SK-N-SH (cell line): ENCODE measurements around the gene FAM83F. TPM values are rescaled to one million over a fixed set of nuclear protein-coding genes. Genes with fewer than 3 reads are reported as not detected.
"Not testable (repeated sequence)": the region's sequence is repeated elsewhere in the genome, so short reads cannot be mapped to it uniquely, and the experiment has no call there.

Experiments used
- CTCF ChIA-PET: fragments of 300-600, 350-600 bp; formaldehyde crosslinking; extraction: SDS; loops from one replicate; lab custom pipeline; 2021; lab: Yijun Ruan, JAX
- POLR2A ChIA-PET: fragments of 350-600 bp; sonication (Branson Sonifier 250); formaldehyde crosslinking; extraction: SDS; loops from one replicate; lab custom pipeline; 2020; ENCODE audit warnings: antibody characterized with exemption, inconsistent platforms; lab: Yijun Ruan, JAX
- DNase-seq: peaks from one replicate; pipeline ENCODE4 v3.0.0; 2012
- H2AFZ ChIP-seq: fragments of 200-600 bp; sonication (generic); 2 replicates; pipeline ENCODE4 v1.8.1; 2016; ENCODE audit warnings: antibody characterized with exemption, mild to moderate bottlenecking, low read depth
- H3F3A ChIP-seq: fragments of 200-600 bp; sonication (generic); replicated peaks from 2 replicates; pipeline ENCODE3; 2016; ENCODE audit warnings: antibody characterized with exemption, mild to moderate bottlenecking; ENCODE audit not compliant: insufficient read depth
- H3K27ac ChIP-seq, 2 experiments: fragments of 200-500 bp in 1 of 2; fragments of 200-600 bp in 1 of 2; sonication (Bioruptor generic) in 1 of 2; sonication (generic), shearing (Covaris generic) in 1 of 2; 2 replicates each; pipeline versions ENCODE4 v1.5.1 to v1.6.1; 2014 to 2016; ENCODE audit warnings: low read depth in 2 of 2, inconsistent platforms in 1 of 2, low read length in 1 of 2, mild to moderate bottlenecking in 1 of 2, mixed read lengths in 1 of 2
- H3K27me3 ChIP-seq: fragments of 200-600 bp; sonication (generic), shearing (Covaris generic); 2 replicates; pipeline ENCODE4 v1.6.1; 2016; ENCODE audit warnings: mixed run types; ENCODE audit not compliant: insufficient read depth
- H3K36me3 ChIP-seq, 2 experiments: fragments of 200-500 bp in 1 of 2; fragments of 200-600 bp in 1 of 2; sonication (Bioruptor generic) in 1 of 2; sonication (generic) in 1 of 2; replicated peaks in 1 of 2; 2 replicates each; pipeline versions ENCODE3 to v1.5.1; 2014 to 2016; ENCODE audit warnings: low read length in 1 of 2, mild to moderate bottlenecking in 1 of 2; ENCODE audit not compliant: insufficient read depth in 2 of 2, control insufficient read depth in 1 of 2
- H3K4me1 ChIP-seq, 2 experiments: fragments of 200-500 bp in 1 of 2; fragments of 200-600 bp in 1 of 2; sonication (Bioruptor generic) in 1 of 2; sonication (generic), shearing (Covaris generic) in 1 of 2; 2 replicates each; pipeline versions ENCODE4 v1.5.1 to v1.6.1; 2014 to 2016; ENCODE audit warnings: low read depth in 1 of 2, low read length in 1 of 2, mixed run types in 1 of 2; ENCODE audit not compliant: insufficient read depth in 2 of 2, control insufficient read depth in 1 of 2
- H3K4me2 ChIP-seq: fragments of 200-600 bp; sonication (generic), shearing (Covaris generic); 2 replicates; pipeline ENCODE4 v1.6.1; 2017; ENCODE audit warnings: mixed run types
- H3K4me3 ChIP-seq, 2 experiments: fragments of 200-500 bp in 1 of 2; fragments of 200-600 bp in 1 of 2; sonication (Bioruptor generic) in 1 of 2; sonication (generic), shearing (Covaris generic) in 1 of 2; 2 replicates each; pipeline versions ENCODE4 v1.5.1 to v1.8.1; 2014 to 2016; ENCODE audit warnings: low read depth in 2 of 2, inconsistent platforms in 1 of 2, low read length in 1 of 2, mild to moderate bottlenecking in 1 of 2, mixed read lengths in 1 of 2, moderate library complexity in 1 of 2
- H3K79me2 ChIP-seq: fragments of 200-600 bp; sonication (generic); 2 replicates; pipeline ENCODE4 v1.8.1; 2017; ENCODE audit warnings: mild to moderate bottlenecking; ENCODE audit not compliant: insufficient read depth
- H3K9ac ChIP-seq: fragments of 200-600 bp; sonication (generic); 2 replicates; pipeline ENCODE4 v1.6.1; 2017; ENCODE audit warnings: mixed run types
- H3K9me2 ChIP-seq: fragments of 200-600 bp; sonication (generic); 2 replicates; pipeline ENCODE4 v1.6.1; 2017; ENCODE audit warnings: mixed run types
- H3K9me3 ChIP-seq: fragments of 200-600 bp; sonication (generic); 2 replicates; pipeline ENCODE4 v1.6.1; 2017; ENCODE audit warnings: mixed run types, mild to moderate bottlenecking, moderate library complexity
- H4K20me1 ChIP-seq: fragments of 200-600 bp; sonication (generic); 2 replicates; pipeline ENCODE4 v1.6.1; 2017; ENCODE audit warnings: mild to moderate bottlenecking, mixed run types; ENCODE audit not compliant: insufficient read depth
- MXI1 ChIP-seq: IDR thresholded peaks from 2 replicates; pipeline ENCODE4 v1.6.1; 2012; ENCODE audit warnings: mild to moderate bottlenecking, low read depth, low read length, improper control_type of control experiment
- RAD21 ChIP-seq: IDR thresholded peaks from 2 replicates; pipeline ENCODE4 v1.6.1; 2012; ENCODE audit warnings: mild to moderate bottlenecking, low read length
- TCF12 ChIP-seq: IDR thresholded peaks from 2 replicates; pipeline ENCODE4 v1.4.0; 2012
- WGBS: methylation state at CpG from one replicate; pipeline ENCODE4 v1.1.6; 2017; ENCODE audit warnings: low lambda C conversion rate; 5-methylcytosine and 5-hydroxymethylcytosine counted together
- polyA plus RNA-seq, 3 experiments: library from polyadenylated mRNA; depleted of rRNA; stranded (reverse); fragments of >200 nt; gene quantifications; 2 replicates each; pipeline ENCODE4 v1.2.3, GENCODE V29; 2012
- TF ChIP-seq, protein P1 (sequence below): fragments of 150-350 bp; IDR thresholded peaks from 2 replicates; pipeline ENCODE4 v1.6.1; 2017; ENCODE audit warnings: antibody characterized with exemption, low read length, low read depth, borderline replicate concordance
- TF ChIP-seq, protein P2 (sequence below): IDR thresholded peaks from 2 replicates; pipeline ENCODE4 v1.6.1; 2012; ENCODE audit warnings: mild to moderate bottlenecking, low read depth, low read length, moderate library complexity
- TF ChIP-seq, protein P3 (sequence below): IDR thresholded peaks from 2 replicates; pipeline ENCODE4 v1.4.0; 2012; ENCODE audit warnings: low read depth, borderline replicate concordance

The FAM83F gene
- polyA plus RNA-seq, 1 of the 3 experiments (the other 2 are of a cell fraction) = not detected

DNA sequence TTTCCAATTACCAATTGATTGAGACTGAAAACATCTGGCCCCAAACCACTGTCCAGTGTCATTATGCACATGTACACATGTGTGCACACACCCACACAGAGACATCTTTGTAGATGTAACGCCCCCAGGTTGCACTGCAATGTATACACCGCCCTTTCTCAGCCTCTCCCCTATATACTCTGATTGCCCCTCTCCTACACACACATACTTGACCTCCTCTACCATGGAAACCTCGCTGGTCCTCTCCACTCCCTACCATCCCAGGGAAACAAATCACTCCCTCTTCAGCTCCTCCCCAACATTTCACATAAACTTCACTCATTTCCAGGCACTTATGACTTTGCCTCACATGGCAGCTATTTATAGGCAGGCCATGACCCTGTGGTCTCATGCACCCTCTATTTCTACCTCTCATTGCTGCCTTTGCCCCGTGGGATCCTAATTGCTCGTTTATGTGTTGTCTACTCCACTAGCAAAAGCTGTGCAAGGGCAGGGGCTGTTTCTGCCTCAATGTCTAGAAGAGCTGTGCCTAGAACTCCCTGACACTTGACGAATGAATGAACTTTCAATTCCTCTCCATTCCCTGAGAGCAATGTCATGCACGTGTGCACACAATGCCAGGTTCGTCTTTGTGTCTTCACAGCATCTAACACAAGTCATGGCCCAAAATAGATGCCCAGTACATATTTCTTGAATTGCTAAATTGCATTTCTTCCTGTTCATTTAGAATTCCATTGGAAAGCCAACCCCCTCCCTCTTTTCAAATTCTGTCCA is 44.6 kb upstream of the FAM83F start:
- DNase-seq = no peak
- Histone ChIP-seq H3K27ac (no peak overlapping the region), H3K9me2 (no peaks in the 10 kb centered on the region), H3K27me3 (no peaks in the 10 kb centered on the region), H3K36me3 (no peaks in the 10 kb centered on the region), H3K4me1 (peaks cover 0 to 6% of the 10 kb centered on the region in 2 experiments; a peak in 1 of 4 replicates), H3K9ac (no peak overlapping the region), H2AFZ (no peak overlapping the region), H3F3A (no peaks in the 10 kb centered on the region), H3K79me2 (no peaks in the 10 kb centered on the region), H4K20me1 (no peaks in the 10 kb centered on the region), H3K9me3 (no peaks in the 10 kb centered on the region), H3K4me3 (no peak overlapping the region), H3K4me2 (no peak overlapping the region)
- TF ChIP-seq, protein P1, sequence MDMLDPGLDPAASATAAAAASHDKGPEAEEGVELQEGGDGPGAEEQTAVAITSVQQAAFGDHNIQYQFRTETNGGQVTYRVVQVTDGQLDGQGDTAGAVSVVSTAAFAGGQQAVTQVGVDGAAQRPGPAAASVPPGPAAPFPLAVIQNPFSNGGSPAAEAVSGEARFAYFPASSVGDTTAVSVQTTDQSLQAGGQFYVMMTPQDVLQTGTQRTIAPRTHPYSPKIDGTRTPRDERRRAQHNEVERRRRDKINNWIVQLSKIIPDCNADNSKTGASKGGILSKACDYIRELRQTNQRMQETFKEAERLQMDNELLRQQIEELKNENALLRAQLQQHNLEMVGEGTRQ = no peak
- TF ChIP-seq TCF12 = no peak
- POLR2A ChIA-PET = no interaction called here
- WGBS = 58% methylated on average over 8 of the region's 8 CpGs
- CTCF ChIA-PET = no interaction called here

DNA sequence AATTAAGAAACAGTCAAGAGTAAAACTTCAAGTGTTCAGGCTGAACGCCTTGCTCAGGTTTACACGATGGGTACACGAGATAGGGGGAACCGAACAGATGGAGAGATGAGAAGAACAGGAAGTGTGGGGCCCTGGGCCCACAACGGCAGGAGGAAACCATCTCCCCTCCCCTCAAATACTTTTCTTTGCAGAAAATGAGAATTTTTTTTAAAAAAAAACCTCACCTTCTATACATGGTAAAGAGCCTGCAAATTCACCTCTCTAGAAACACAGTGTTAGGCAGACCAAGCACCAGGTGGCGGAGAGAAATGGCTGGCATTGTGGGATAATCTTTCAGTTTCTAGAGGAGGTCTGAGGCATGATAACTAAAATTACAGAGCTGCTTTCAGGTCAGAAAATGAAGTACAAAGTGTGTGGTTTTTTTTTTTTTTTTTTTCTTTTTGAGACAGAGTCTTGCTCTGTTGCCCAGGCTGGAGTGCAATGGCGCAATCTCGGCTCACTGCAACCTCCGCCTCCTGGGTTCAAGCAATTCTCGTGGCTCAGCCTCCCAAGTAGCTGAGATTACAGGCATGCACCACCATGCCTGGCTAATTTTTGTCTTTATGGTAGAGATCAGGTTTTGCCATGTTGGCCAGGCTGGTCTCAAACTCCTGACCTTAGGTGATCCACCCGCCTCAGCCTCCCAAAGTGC is 43.0 kb upstream of the FAM83F start:
- POLR2A ChIA-PET, H3K27me3 ChIP-seq, H3K4me1 ChIP-seq: not testable (repeated sequence)

DNA sequence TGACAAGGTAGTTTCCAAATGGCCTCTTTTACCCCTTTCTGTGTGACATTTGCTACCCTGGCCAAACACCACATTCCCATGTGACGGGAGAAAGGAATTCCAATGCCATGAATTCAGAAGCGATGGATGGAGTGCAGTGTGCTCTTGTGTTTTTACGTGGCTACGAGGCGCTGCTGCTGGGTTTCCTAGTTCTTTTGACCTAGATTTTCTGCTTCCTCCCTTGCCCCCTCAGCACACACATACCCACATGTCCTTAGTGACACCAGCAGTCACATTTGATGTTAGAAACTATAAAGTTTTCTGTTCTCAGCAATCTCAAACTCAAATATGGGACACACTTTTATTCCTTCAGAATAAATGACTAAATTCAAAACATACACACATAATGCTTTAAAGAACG is 42.4 kb upstream of the FAM83F start:
- Histone ChIP-seq H3K4me1 (no peaks in the 10 kb centered on the region; a peak in 1 of 4 replicates), H2AFZ (no peak overlapping the region), H3K9me2 (no peaks in the 10 kb centered on the region), H3K36me3 (no peaks in the 10 kb centered on the region), H3K79me2 (no peaks in the 10 kb centered on the region), H3K4me3 (no peak overlapping the region), H3K4me2 (no peak overlapping the region), H3K27ac (no peak overlapping the region), H3K27me3 (no peaks in the 10 kb centered on the region), H3F3A (no peaks in the 10 kb centered on the region), H4K20me1 (no peaks in the 10 kb centered on the region), H3K9ac (no peak overlapping the region), H3K9me3 (no peaks in the 10 kb centered on the region)
- WGBS = 88% methylated on average over 1 of the region's 6 CpGs
- POLR2A ChIA-PET = no interaction called here
- no peak for DNase-seq
- TF ChIP-seq RAD21 (no peak), MXI1 (no peak)
- TF ChIP-seq, protein P2, sequence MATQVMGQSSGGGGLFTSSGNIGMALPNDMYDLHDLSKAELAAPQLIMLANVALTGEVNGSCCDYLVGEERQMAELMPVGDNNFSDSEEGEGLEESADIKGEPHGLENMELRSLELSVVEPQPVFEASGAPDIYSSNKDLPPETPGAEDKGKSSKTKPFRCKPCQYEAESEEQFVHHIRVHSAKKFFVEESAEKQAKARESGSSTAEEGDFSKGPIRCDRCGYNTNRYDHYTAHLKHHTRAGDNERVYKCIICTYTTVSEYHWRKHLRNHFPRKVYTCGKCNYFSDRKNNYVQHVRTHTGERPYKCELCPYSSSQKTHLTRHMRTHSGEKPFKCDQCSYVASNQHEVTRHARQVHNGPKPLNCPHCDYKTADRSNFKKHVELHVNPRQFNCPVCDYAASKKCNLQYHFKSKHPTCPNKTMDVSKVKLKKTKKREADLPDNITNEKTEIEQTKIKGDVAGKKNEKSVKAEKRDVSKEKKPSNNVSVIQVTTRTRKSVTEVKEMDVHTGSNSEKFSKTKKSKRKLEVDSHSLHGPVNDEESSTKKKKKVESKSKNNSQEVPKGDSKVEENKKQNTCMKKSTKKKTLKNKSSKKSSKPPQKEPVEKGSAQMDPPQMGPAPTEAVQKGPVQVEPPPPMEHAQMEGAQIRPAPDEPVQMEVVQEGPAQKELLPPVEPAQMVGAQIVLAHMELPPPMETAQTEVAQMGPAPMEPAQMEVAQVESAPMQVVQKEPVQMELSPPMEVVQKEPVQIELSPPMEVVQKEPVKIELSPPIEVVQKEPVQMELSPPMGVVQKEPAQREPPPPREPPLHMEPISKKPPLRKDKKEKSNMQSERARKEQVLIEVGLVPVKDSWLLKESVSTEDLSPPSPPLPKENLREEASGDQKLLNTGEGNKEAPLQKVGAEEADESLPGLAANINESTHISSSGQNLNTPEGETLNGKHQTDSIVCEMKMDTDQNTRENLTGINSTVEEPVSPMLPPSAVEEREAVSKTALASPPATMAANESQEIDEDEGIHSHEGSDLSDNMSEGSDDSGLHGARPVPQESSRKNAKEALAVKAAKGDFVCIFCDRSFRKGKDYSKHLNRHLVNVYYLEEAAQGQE = no peak
- TF ChIP-seq, protein P3, sequence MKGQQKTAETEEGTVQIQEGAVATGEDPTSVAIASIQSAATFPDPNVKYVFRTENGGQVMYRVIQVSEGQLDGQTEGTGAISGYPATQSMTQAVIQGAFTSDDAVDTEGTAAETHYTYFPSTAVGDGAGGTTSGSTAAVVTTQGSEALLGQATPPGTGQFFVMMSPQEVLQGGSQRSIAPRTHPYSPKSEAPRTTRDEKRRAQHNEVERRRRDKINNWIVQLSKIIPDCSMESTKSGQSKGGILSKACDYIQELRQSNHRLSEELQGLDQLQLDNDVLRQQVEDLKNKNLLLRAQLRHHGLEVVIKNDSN = no peak
- CTCF ChIA-PET = interaction anchor here (1.3 kb wide), 1 partner anchor 72 kb away, joined by 4 read pairs; no protein-coding TSS in a partner anchor

More for the DNA sequence above, 43.0 kb upstream of the FAM83F start:
- H3K27ac ChIP-seq, H3K9me2 ChIP-seq, H3K4me2 ChIP-seq, H2AFZ ChIP-seq, H3K79me2 ChIP-seq, H3K36me3 ChIP-seq, H4K20me1 ChIP-seq, H3K9me3 ChIP-seq, CTCF ChIA-PET, DNase-seq, H3K4me3 ChIP-seq, H3F3A ChIP-seq, H3K9ac ChIP-seq: not testable (repeated sequence)
- 83% methylated on average over 10 of the region's 11 CpGs for WGBS
